ENCODE results near the gene GMDS.

GMDS gene

GRCh38 chr6:1603708-1604107 lies 641.7 kb downstream of the GMDS start:
- TF ChIP-seq ZNF274 (IDR thresholded peaks at IDR 0.05; ENCODE audit: low read depth, low read length) = no peak
- no peak overlapping the region for H3K4me3 ChIP-seq (ENCODE audit: low read length)

DNA sequence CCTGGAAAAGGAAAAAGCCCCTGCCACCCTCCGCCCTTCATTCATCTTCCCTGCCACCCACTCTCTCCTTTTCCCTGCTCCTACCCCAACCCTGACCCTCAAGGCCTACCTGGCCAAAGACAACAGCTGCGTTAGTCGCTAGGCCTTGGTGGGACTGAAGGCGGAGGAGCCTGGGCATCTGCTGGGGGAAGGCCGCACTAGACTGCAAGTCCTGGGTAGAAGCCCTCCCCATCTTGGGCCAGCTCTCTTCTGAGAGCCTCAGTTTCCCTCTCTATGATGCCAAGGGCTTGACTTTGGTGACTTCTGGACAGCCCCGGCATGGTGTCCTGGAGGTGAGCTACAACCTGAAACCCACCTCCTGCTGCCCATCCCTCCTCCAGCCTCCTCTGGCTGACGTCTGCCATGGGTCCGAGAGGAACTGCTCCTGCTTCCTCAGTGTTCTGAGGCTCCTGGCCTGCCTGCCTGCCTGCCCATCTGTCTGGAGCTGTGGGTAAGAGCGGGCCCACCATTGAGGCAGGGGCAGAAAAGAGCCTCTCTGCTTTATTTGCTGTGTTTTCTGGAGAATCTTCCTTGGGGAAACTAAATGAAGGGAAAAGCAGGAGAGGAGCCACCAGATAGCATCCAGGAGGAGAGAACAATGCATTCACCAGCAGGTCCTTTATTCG lies 643.2 kb downstream of the GMDS start:
- TF ChIP-seq ZNF274 (IDR thresholded peaks at IDR 0.05; ENCODE audit: low read depth, low read length) = no peak

GRCh38 chr6:1601158-1602048 lies 644.0 kb downstream of the GMDS start:
- H3K4me3 ChIP-seq (ENCODE audit: low read length) = no peak overlapping the region
- TF ChIP-seq ZNF274 (IDR thresholded peaks at IDR 0.05; ENCODE audit: low read depth, low read length) = no peak

More for the DNA sequence above, 643.2 kb downstream of the GMDS start:
- H3K4me3 ChIP-seq (ENCODE audit: low read length) = no peak overlapping the region

GRCh38 chr6:1600764-1601157 lies 644.6 kb downstream of the GMDS start:
- no peak for TF ChIP-seq ZNF274 (IDR thresholded peaks at IDR 0.05; ENCODE audit: low read depth, low read length)
- no peak overlapping the region for H3K4me3 ChIP-seq (ENCODE audit: low read length)

DNA sequence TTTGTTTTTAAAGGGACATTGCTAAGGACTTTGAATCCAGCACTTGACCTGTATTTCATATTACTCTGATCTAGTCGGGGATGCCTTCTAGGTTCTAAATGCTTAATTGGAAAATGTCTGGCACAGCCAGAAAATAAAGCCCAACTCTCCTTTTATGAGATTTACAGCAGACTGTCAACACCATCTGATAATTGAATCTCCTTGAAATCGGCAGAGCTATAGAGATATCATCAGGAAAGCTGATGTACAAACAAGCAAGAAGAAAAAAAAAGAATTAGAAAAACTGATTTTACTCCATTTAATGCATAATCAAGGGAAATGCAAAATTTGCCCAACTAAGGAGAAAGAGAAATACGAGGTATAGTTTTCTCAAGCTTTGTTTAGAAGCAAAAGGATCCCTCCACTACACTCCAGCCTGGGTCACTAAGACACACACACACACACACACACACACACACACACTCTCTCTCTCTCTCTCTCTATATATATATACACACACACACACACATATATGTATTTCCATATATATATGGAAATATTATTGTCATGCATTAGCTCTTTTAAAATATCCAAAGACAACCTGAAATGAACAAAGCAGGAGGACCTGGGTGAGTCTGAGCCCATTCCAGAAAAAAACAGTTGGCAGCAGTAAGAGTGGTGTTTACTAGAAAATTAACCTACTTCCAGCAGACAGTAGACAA lies 645.2 kb downstream of the GMDS start:
- TF ChIP-seq ZNF274 (IDR thresholded peaks at IDR 0.05; ENCODE audit: low read depth, low read length) = no peak
- H3K4me3 ChIP-seq (ENCODE audit: low read length) = no peak overlapping the region

- no peak overlapping the region for H3K4me3 ChIP-seq (ENCODE audit: low read length)
- no peak for TF ChIP-seq ZNF274 (IDR thresholded peaks at IDR 0.05; ENCODE audit: low read depth, low read length)
Observed at GRCh38 chr6:1599469-1599868, 645.9 kb downstream of the GMDS start.

DNA sequence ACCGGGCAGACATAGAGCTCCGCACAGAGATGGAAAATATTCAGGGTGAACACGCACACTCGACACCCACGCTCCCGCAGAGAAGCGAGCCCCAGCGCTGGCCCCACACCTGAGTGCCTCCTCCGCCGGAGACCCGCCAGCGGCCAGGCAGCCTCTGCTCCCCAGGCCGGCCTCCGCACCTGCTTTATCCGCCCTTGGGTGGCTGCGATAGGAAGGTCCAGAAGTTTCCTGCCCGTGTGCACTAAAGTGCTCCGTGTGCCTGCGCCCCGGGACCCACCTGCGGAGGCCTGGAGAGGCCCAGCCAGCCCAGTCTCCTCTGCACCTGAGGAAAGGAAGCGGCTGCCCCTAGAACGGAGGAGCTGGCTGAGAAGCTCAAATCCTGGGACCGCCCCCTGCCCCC lies 646.5 kb downstream of the GMDS start:
- TF ChIP-seq ZNF274 (IDR thresholded peaks at IDR 0.05; ENCODE audit: low read depth, low read length) = no peak
- H3K4me3 ChIP-seq (ENCODE audit: low read length) = no peak overlapping the region

GRCh38 chr6:1598433-1598832 lies 647.0 kb downstream of the GMDS start:
- H3K4me3 ChIP-seq (ENCODE audit: low read length) = no peak overlapping the region
- no peak for TF ChIP-seq ZNF274 (IDR thresholded peaks at IDR 0.05; ENCODE audit: low read depth, low read length)

DNA sequence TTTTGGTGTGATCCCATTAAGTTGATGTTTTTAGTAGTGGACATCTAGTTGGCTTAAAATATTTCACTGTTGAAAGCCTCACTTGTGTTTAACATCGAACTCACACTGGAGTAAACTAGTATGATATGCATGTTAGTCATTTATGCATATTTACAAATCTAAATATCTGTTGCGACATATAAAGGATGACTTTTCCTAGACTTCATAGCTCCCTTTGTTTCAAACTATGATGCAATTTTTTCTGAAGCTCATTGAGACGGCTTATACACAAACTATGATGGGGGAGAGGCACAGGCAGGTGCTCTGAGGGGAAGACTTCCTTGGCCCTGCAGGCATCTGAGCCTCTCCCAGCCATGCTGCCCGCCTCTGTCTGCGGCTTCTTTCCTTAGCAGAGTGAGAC lies 647.5 kb downstream of the GMDS start:
- TF ChIP-seq ZNF274 (IDR thresholded peaks at IDR 0.05; ENCODE audit: low read depth, low read length) = no peak
- H3K4me3 ChIP-seq (ENCODE audit: low read length) = no peak overlapping the region

- no peak overlapping the region for H3K4me3 ChIP-seq (ENCODE audit: low read length)
- TF ChIP-seq ZNF274 (IDR thresholded peaks at IDR 0.05; ENCODE audit: low read depth, low read length) = no peak
Observed at GRCh38 chr6:1597121-1597744, 648.2 kb downstream of the GMDS start.

- H3K4me3 ChIP-seq (ENCODE audit: low read length) = no peak overlapping the region; the same call in 1 of the 2 replicates
- no peak for TF ChIP-seq ZNF274 (IDR thresholded peaks at IDR 0.05; ENCODE audit: low read depth, low read length)
Observed at GRCh38 chr6:1596088-1596852, 649.1 kb downstream of the GMDS start.

GRCh38 chr6:1595271-1596087 lies 649.9 kb downstream of the GMDS start:
- H3K4me3 ChIP-seq (ENCODE audit: low read length) = no peak overlapping the region
- no peak for TF ChIP-seq ZNF274 (IDR thresholded peaks at IDR 0.05; ENCODE audit: low read depth, low read length)

Data from GM08714 (cell line).